Measurements from ENCODE around the gene PHYHD1. TPM values are rescaled to one million over a fixed set of nuclear protein-coding genes. Genes with fewer than 3 reads are reported as not detected.

Gene PHYHD1
- polyA plus RNA-seq (2012; ENCODE audit: insufficient read depth, insufficient read length) = not detected

DNA sequence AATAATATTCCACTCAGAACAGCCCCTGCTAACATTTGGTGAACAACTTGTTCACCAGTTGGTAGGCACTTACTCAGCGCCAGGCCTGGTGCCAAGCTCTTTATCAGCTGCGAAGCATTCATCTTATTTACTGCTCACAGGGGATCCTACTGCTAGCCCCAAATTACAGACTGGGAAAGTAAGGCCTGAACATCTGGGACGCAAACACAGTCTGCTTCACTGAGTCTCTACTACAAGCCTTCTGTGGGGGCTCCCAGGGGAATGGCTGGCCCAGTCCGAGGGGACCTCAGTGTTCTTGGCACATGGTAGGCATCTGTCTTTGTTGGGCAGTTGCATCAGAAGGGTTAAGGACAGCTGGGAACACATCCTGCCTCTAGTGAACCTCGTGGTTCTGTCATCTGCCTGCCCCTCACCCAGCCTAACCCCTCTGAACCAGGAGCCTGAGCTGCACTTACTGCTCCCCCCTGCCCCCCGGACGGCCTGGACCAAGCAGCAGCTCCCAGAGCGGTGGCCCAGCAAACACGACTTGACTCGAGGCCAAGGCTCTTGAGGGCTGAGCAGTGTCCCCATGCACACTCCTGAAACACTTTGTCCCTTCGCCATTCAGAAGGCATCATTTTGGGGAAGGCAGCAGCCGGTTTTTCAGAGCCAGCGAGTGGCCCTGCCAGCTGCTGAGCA is at the start of gene PHYHD1:
PHYHD1 (plus strand) TSS at position 602 of the 678 bp plus-strand sequence. CDS start 1,342 bp downstream, outside the sequence.
- DNase-seq (ENCODE audit: low read depth, low spot score) = no peak
- H3K4me3 ChIP-seq (ENCODE audit: low read length) = no peak within 1 kb of the TSS

- no peak overlapping the region for H3K4me3 ChIP-seq (ENCODE audit: low read length)
- DNase-seq (ENCODE audit: low read depth, low spot score) = no peak
Observed at GRCh38 chr9:128877852-128878251, 42.9 kb upstream of the PHYHD1 start.

GRCh38 chr9:128881884-128882676 is 38.7 kb upstream of the PHYHD1 start, which contains the start of the genes KYAT1 and LRRC8A:
KYAT1 (minus strand) TSS chr9:128881950; CDS start chr9:128845405, 36,545 bp downstream.
LRRC8A (plus strand) TSS chr9:128882133; CDS start chr9:128907165, 25,032 bp downstream.
- peak within 1 kb of the TSS; percentile 96 for H3K4me3 ChIP-seq (ENCODE audit: low read length)
- peak; percentile 94 for DNase-seq (ENCODE audit: low read depth, low spot score)

- H3K4me3 ChIP-seq (ENCODE audit: low read length) = peak overlapping the region; percentile 96
- DNase-seq (ENCODE audit: low read depth, low spot score) = no peak
Observed at GRCh38 chr9:128882677-128883603, 37.8 kb upstream of the PHYHD1 start.

- H3K4me3 ChIP-seq (ENCODE audit: low read length) = no peak overlapping the region
Observed at GRCh38 chr9:128884164-128884563, 36.6 kb upstream of the PHYHD1 start.

GRCh38 chr9:128885376-128885775 is 35.4 kb upstream of the PHYHD1 start:
- DNase-seq (ENCODE audit: low read depth, low spot score) = no peak
- H3K4me3 ChIP-seq (ENCODE audit: low read length) = no peak overlapping the region

More at GRCh38 chr9:128884164-128884563, 36.6 kb upstream of the PHYHD1 start:
- no peak for DNase-seq (ENCODE audit: low read depth, low spot score)

DNA sequence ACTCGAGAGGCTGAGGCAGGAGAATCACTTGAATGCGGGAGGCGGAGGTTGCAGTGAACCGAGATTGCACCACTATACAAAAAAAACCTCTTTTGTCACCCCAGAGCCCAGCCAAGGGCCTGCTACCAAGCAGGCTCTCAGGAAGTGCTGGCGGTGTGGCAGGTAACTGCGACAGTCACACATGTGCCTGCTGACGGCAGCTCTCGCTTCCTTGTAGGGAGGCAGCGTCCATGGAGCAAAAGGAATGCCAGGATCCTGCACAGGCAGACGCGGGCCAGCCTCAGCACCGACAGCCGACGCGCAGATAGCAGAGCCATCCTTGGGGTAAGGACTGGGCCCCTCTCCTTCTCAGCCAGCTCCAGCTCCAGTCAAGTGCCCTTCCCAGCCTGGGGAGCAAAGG is 35.0 kb upstream of the PHYHD1 start:
- no peak for DNase-seq (ENCODE audit: low read depth, low spot score)
- no peak overlapping the region for H3K4me3 ChIP-seq (ENCODE audit: low read length)

- no peak for DNase-seq (ENCODE audit: low read depth, low spot score)
- H3K4me3 ChIP-seq (ENCODE audit: low read length) = no peak overlapping the region
Observed at GRCh38 chr9:128886211-128886891, 34.4 kb upstream of the PHYHD1 start.

- H3K4me3 ChIP-seq (ENCODE audit: low read length) = no peak overlapping the region
- DNase-seq (ENCODE audit: low read depth, low spot score) = no peak
Observed at GRCh38 chr9:128887049-128887448, 33.7 kb upstream of the PHYHD1 start.

GRCh38 chr9:128887914-128888350 is 32.9 kb upstream of the PHYHD1 start:
- DNase-seq (ENCODE audit: low read depth, low spot score) = no peak
- H3K4me3 ChIP-seq (ENCODE audit: low read length) = no peak overlapping the region

GRCh38 chr9:128891321-128892220 is 29.2 kb upstream of the PHYHD1 start:
- DNase-seq (ENCODE audit: low read depth, low spot score) = no peak
- no peak overlapping the region for H3K4me3 ChIP-seq (ENCODE audit: low read length)

- H3K4me3 ChIP-seq (ENCODE audit: low read length) = no peak overlapping the region
- DNase-seq (ENCODE audit: low read depth, low spot score) = no peak
Observed at GRCh38 chr9:128892221-128892921, 28.4 kb upstream of the PHYHD1 start.

- DNase-seq (ENCODE audit: low read depth, low spot score) = no peak
- H3K4me3 ChIP-seq (ENCODE audit: low read length) = no peak overlapping the region
Observed at GRCh38 chr9:128893354-128893753, 27.4 kb upstream of the PHYHD1 start.

DNA sequence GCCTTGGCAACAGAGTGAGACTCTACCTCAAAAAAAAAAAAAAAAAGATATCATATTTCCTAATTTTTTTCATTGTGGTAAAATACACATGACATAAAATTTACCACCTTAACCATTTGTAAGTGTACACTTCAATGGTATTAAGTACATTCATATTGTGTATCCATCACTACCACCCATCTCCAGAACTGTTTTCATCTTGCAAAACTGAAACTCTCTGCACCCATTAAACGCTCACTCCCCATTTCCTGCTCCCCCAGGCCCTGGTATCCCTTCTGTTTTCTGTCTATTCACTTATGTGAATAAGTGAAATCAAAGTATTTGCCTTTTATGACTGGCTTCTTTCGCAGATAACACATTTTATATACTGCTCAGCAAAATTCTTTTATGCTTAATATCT is 26.0 kb upstream of the PHYHD1 start:
- DNase-seq (ENCODE audit: low read depth, low spot score) = no peak
- no peak overlapping the region for H3K4me3 ChIP-seq (ENCODE audit: low read length)

DNA sequence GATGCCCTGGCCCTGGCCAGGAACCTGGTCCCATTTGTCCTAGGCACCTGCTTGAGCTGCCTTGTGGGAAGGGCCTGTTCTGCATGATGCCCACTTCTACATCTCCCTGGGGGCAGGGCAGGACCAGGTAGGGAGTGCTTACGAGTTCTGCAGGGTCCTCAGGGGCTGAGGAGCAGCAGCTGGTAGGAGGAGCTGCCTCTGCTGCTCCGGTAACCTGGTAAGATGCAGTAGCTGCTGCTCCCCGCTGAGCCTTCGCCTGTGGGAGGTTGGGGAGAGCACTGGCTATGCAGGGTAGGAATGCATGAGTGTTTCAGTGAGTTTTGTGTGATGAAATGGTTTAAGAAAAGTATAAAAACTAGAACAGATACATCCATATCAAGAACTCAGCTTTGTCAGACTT is 25.2 kb upstream of the PHYHD1 start:
- no peak for DNase-seq (ENCODE audit: low read depth, low spot score)
- H3K4me3 ChIP-seq (ENCODE audit: low read length) = no peak overlapping the region

DNA sequence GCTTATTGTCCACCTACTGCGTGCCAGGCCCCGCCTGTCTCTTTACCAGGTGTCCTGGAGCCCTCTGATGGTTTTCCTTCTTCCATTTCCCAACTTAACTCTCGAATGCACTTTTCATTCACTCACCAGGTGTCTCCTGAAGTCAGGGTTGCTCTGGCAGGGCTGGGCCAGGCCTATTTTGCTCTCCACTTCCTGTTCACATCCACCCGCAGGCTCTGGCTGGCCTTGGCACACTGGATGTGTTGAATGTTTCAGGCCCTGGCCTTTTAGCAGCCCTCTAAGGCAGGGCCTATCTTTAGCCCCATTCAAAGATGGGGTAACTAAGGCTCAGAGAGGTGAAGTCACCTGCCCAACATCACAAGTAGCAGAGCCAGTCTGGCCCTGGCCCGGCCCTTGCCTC is 22.4 kb upstream of the PHYHD1 start:
- H3K4me3 ChIP-seq (ENCODE audit: low read length) = no peak overlapping the region

More for the DNA sequence above, 22.4 kb upstream of the PHYHD1 start:
- no peak for DNase-seq (ENCODE audit: low read depth, low spot score)

Data from Jurkat, Clone E6-1 (cell line).